T follicular helper cell (primary cell): ENCODE measurements around the gene WDR76.
"Not testable (repeated sequence)": the region's sequence is repeated elsewhere in the genome, so short reads cannot be mapped to it uniquely, and the experiment has no call there.

Experiments used
- DNase-seq: peaks from one replicate; pipeline ENCODE4 v3.0.0-alpha.2; 2020; ENCODE audit warnings: low read depth

The WDR76 gene

DNA sequence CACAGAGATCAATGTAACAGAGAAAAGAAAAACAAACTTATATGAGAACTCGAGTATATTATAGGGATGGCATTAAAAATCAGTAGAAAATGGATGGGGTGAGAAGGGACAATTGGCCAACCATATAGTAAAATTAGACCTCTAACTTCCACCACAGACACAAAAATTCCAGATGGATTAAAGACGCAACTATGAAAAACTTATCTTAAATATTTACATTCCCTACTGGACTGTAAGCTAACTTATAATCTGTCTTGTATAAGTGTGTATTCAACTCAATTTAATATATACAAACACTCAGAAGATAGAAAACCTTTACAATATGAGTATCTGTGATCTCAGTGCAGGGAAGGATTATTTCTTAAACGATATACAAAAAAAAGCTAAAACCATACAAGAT lies 5.3 kb upstream of the WDR76 start:
- no peak for DNase-seq

DNA sequence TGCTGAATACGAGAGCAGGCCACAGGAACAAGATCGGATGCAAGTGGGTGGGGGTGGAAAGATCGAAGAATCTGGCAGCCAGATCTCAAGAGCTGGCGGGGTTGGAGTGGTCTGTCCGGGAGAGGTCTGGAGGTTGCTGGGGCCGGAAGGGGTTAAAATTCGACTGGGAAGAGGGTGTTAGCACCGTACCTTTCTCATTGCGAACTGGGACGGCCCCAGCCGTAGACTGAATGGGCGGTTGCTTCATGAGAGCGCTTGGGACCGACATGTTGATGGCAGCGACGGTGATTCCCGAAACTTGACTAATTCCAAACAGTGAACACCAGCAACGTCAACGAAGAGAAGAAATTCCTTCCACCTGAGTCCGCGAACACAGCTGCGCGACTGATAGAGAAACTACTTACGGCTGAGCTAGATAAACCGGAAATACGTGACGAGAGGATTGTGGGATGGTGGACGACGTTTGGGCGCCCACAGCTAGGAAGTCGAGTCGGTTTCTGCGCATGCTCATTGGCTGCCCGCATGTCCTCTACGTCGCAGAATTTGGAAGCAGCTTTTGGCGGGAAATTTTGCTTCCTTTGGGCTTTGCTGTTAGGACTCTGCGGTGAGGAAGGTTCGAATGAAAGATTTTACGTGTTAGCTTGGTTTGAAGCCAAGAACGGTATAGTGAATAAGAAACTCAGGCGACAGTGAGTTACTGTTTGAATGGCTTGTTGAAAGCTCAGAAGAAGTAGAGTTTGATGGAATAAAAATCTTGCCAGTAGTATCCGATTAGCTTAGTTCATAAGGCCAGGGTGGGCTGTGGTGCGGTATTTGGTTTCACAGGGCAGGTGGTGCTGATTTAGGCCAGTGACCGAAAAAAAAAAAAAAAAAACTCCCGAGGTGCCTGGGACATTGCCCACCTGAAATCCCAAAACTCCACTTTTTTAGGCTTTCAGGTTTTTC lies 2.2 kb upstream of the WDR76 start, which contains the start of gene MFAP1:
Gene MFAP1 (minus strand): TSS at position 389 of the 945 bp plus-strand sequence. CDS start 121 bp downstream, at position 268.
- peak; percentile 88 for DNase-seq

DNA sequence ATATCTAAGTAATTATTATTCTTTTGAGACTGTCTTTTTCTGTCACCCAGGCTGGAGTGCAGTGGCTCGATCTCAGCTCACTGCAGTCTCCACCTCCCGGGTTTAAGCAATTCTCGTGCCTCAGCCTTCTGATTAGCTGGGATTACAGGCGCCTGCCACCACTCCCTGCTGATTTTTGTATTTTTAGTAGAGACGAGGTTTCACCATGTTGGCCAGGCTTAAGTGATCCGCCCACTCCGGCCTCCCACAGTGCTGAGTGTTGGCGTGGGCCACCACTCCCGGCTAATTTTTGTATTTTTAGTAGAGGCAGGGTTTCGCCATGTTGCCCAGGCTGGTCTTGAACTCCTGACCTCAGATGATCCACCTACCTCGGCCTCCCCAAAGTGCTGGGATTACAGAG lies 1.5 kb upstream of the WDR76 start:
- not testable (repeated sequence) for DNase-seq

DNA sequence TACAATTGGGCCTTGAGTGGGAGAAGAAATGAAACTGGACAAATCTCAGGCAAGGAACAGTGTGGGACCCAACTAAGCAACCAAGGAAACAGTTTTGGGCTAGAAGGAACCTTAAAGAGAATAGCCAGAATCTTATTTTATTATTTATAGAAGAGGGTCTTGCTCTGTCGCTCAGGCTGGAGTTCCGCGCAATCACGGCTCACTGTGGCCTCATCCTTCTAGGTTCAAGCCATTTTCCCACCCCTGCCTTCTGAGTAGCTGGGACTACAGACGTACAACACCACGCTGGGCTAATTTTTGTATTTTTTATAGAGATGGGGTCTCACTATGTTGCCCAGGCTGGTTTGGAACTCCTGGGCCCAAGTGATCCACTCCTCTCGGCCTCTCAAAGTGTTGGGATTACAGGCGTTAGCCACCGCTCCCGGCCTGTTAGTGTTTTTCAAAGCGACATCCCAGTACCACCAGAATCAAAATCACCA lies 734 bp upstream of the WDR76 start:
- no peak for DNase-seq

DNA sequence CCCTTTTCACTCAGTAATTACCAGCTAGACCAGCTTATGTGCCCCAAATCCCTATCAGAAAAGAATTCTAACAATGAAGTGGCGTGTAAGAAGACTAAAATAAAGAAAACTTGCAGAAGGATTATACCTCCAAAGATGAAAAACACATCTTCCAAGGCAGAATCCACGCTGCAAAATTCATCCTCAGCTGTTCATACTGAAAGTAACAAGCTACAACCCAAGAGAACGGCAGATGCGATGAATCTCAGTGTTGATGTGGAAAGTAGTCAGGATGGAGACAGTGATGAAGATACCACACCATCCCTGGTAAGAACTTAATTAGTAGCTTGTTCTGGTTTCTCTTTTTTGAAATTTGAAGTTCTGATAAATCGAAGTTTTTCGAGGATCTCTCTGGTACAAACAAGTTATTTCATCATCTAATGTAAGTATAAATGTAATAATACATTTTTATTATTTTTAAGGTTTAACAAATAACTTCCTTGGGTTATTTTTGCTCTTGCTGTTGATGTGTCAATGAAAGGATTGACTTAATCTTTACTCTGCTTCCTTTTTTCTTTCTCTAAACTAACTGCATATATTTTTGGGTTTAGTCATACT lies 1.4 kb downstream of the WDR76 start:
- no peak for DNase-seq

DNA sequence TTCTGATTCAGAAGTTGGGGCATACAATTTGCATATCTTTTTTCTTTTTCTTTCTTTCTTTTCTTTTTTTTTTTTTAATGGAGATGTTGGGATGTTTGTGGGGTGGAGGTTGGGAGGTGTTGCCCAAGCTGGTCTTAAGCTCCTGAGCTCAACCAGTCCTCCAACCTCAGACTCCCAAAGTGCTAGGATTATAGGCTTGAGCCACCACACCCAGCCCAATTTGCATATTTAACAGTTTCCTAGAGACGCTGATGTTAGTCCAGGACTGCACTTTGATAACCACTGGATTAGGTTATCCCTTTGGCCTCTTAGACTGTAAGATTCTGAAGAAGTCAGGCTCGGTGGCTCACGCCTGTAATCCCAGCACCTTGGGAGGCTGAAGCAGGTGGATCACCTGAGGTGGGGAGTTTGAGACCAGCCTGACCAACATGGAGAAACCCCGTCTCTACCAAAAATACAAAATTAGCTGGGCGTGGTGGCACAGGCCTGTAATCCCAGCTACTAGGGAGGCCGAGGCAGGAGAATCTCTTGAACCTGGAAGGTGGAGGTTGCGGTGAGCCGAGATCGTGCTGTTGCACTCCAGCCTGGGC lies 3.2 kb downstream of the WDR76 start:
- DNase-seq: not testable (repeated sequence)

DNA sequence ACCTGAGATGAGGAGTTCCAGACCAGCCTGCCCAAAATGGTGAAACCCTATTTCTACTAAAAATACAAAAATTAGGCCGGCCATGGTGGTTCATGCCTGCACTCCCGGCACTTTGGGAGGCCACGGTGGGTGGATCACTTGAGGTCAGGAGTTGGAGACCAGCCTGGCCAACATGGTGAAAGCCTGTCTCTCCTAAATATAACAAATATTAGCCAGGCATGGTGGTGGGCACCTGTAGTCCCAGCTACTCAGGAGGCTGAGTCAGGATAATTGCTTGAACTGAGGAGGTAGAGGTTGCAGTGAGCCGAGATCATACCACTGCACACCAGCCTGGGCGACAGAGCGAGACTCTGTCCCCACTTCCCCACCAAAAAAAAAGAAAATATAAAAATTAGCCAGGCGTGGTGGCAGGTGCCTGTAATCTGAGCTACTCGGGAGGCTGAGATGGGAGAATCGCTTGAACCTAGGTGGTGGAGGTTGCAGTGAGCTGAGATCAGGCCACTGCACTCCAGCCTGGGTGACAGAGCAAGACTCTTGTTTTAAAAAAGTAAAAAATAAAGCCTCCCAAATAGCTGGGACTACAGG lies 4.0 kb downstream of the WDR76 start:
- not testable (repeated sequence) for DNase-seq

DNA sequence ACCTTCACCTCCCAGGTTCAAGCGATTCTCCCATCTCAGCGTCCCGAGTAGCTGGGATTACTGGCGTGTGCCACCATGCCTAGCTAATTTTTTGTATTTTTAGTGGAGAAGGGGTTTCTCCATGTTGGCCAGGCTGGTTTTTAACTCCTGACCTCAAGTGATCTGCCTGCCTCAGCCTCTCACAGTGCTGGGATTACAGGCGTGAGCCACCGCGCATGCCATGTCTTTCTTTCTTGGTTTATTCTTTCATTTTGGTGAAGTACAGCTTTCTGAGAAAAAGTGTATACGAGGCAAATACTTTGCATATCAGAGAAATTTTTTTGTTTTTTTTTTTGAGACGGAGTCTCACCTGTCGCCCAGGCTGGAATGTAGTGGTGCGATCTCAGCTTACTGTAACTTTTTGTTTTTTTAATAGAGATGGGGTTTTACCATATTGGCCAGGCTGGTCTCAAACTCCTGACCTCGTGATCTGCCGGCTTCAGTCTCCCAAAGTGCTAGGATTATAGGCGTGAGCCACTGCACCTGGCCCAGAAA lies 4.8 kb downstream of the WDR76 start:
- DNase-seq: not testable (repeated sequence)

DNA sequence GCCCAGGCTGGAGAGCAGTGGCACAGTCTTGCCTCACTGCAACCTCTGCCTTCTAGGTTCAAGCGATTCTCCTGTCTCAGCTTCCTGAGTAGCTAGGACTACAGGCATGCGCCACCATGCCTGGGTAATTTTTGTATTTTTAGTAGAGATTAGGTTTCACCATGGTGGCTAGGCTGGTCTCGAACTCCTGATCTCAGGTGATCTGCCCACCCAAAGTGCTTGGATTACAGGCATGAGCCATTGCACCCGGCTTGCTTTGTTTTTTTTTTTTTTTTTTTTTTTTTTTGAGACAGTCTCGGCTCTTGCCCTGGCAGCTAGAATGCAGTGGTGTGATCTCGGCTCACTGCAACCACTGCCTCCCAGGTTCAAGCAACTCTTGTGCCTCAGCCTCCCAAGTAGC lies 5.7 kb downstream of the WDR76 start:
- DNase-seq: not testable (repeated sequence)

DNA sequence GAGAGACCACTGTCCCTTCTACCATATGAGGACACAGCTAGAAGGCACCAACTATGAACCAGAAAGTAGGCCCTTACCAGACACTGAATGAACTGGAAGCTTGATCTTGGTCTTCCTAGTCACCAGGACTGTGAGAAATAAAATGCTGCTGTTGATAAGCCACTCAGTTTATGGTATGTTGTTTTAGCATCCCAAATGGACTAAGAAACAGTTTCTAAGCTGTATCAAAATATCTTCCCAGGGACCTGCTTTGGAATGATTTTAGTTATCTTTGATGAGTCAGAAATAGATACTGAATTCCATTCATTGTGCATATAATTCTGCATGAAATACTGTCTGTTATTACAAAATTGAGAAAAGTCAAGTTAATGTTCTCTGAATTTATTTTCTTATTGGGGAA lies 18.6 kb downstream of the WDR76 start:
- no peak for DNase-seq

DNA sequence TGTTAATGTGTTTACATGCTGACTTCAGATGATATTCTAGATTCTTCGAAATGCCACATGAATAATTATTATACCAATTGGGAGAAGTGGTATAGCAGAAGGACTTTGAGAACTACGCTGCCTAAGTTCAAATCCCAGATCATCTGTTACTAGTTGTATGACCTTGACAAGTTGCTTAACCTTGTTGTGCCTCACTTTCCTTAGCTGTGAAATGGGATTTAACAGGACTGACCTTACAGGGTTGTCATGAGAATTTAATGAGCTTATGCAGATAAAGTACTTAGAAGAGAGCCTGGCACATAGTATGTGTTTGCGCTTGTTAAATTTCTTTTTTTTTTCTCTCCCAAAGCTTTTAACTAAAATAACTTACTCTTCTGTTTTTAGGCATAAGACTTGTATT lies 24.4 kb downstream of the WDR76 start:
- no peak for DNase-seq

DNA sequence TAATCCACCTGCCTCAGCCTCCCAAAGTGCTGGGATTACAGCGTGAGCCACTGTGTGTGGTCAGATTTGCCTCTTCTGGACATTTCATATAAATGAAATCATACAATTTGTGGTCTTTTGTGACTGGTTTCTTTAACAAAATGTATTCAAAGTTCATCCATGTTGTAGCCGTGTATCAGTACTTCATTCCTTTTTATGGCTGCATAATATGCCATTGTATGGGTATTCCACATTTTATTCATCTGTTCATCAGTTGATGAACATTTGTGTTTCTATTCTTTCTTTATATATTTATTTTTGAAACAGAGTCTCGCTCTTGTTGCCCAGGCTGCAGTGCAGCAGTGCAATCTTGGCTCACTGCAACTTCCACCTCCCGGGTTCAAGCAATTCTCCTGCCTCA lies 25.8 kb downstream of the WDR76 start:
- no peak for DNase-seq

DNA sequence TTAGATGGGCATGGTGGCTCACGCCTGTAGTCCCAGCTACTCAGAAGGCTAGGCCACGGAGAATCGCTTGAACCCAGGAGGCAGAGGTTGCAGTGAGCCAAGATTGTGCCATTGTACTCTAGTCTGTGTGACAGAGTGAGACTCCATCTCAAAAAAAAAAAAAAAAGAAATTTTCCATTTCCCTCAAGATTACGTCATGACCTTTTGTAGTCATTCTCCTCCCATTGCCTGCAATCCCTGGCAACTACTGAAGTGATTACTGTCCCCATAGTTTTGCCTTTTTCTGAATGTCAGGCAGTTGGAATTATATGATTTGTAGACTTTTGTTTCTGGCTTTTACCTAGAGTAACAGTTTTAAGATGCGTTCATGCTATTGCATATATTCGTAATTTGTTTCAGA lies 28.0 kb downstream of the WDR76 start:
- DNase-seq: no peak

DNA sequence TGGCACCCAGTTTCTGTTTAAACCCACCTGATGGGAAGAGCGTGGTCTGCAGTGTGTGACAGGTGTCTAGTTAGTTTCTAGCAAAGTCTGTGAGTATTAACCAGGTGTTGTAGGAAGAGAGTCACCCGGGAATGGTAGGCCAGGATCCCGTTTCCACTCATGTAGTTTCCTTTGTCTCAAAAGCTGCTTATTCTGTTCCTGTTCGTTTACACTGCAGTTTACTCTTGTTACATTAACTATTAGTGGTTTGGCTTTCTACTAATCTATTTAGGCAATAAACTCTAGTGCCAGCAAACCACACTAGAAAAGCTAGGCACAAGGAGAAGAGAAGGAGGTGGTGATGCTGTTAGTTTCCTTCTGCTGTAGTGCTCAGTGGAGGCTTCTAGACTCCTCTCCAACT lies 32.7 kb downstream of the WDR76 start:
- no peak for DNase-seq

DNA sequence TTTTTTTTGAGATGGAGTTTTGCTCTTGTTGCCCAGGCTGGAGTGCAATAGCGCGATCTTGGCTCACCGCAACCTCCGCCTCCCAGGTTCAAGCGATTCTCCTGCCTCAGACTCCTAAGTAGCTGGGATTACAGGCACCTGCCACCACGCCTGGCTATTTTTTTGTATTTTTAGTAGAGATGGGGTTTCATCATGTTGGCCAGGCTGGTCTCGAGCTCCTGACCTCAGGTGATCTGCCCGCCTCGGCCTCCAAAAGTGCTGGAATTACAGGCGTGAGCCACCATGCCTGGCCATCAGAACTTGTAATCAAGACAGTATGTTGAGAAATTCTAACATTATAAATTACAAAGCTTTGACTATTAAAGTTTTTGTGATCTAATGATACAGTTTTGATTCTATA lies 39.8 kb downstream of the WDR76 start:
- not testable (repeated sequence) for DNase-seq

DNA sequence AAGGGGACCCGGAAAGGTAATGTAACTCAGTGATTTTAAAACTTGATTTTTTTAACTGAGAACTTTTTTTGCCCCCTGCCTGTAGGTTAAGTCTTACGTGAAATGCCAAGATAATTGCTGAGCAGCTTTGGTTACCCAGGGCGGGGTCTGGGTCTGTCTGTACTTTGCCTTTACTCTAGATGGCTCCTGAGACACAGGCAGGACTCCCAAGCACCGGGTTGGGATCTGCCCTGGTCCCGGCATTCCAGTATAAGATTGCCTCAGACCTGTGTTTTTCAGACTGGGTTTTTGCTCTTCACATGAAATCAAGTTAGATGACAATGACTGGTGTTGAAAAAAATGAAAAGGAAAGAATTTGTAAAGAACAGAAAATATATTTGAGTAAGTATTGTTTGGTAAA lies 40.3 kb downstream of the WDR76 start:
- DNase-seq: no peak

DNA sequence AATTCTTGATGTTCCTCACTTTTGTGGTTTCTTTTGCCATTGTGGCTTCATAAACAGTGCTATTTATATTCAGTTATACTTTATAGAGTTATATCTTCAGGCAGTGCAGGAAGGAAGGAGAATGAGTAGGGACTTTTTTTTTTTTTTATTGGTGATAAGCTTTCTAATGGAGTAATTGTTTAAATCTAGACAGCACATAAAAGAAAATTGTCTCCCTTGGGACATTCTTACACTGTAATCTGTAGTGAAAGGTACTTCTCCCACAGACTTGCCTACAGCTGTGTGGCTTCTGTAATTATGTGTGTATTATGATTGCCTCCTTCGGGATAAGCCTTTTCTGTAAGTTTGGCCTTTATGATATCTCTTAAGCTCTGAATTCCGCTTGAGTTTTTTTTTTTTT lies 41.6 kb downstream of the WDR76 start:
- no peak for DNase-seq

DNA sequence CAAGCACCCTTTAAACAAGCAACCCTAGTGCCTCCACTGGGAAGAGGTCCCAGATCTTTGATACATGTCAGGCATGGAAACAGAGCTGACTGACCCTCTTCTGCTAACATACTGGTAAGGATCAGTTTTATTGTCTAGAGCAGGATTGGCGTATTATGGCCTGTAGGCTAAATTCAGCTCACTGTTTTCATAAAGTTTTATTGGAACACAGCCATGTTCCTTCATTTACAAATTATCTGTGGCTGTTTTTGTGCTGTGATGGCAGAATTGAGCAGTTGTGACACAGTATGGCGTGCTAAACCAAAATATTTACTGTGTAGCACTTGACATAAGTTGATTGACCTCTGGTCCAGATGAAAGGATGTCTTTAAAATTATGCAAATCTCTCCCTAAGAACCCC lies 45.0 kb downstream of the WDR76 start:
- DNase-seq: no peak

DNA sequence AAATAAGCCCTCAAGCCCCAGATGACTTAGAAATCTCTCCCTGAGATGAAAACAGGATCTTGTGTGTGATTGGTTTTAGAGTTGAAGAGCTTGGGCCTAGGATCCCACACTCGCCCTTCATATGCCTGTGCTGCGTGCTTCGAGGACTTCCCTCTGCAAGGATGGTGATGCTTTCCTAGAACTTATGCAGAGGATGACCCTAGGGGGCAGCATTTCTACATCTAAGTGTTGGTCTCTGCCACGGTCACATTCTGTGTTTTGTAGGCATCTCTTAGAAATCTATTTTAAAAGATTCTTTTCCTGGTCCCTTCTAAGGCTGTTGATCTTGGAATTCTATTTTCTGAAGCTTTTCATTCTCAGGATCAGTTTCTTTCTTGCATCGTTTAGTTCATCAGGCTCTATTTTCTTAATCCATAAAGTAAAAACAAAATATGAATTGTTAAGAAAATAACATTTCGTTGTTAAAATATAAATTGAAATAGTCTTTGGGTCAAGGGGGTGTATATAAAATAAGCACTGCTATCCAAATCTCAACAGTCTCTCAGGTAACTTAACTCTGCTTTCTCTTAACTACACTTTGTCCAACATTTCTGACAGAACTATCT lies 45.7 kb downstream of the WDR76 start:
- no peak for DNase-seq

DNA sequence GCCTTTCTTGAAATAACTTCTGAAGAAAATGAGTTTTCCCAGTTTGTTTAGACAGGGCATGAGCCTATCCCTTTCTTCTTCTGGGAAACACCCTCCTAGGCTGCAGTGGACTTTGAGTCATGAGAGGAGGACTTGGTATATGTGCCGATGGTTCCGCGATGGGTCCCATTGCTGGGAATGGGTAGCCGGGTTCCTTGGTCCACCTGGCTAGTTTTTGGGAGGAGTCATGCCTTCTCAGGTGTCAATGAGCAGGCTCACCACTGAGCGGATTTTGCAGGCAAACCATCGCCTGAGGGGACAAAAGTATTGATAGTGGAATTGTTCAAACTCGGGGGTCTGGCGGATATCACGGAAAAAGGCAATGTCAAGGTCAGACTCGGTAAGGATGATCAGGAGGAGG lies 46.8 kb downstream of the WDR76 start:
- DNase-seq: no peak

DNA sequence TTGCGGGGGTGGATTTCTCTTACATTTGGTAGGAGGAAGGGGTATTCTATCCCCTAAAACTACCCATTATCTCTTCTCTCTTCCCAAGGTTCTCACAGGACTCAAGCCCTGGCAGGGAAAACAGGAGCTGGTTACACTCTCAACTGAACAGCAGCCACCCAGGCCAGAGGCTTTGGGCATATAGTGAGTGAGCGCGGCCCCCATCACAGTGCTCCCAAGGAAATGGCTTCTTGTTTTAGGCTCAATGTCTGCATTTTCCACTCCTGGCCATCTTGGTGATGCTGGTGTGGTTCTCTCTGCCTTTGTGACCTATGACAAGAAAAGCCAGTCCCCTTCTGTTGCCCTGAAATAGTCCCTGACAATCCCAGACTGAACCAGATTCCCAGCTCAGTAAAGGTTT lies 50.1 kb downstream of the WDR76 start:
- DNase-seq: no peak

DNA sequence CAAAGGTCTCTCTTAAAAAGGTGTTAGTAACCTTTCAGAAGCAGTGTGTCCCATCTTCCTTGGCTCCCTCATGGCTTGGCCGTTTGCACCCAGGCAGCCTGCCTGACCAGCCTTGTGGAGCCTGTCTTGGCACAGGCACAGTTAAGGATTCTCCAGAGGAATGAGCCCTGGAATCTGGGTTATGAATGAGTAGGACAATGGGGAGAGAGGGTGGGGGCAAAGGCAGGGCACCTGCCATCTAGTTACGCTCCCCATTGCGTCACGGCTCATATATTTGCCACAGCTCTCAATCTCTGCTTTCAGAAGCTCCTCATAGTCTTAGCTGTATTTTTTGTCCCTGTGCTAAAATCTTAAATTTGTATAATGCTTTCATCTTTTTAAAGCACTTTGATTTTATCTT lies 50.6 kb downstream of the WDR76 start:
- no peak for DNase-seq
